ENCODE measurements around the gene DCTPP1. TPM values are rescaled to one million over a fixed set of nuclear protein-coding genes. Genes with fewer than 3 reads are reported as not detected.

The DCTPP1 gene
- total and polyA plus RNA-seq, 9 of the 15 experiments (the other 6 are each of a cell fraction or from before 2014, with no cell fraction given): 45.0 to 132 (median 80.6) TPM

DNA sequence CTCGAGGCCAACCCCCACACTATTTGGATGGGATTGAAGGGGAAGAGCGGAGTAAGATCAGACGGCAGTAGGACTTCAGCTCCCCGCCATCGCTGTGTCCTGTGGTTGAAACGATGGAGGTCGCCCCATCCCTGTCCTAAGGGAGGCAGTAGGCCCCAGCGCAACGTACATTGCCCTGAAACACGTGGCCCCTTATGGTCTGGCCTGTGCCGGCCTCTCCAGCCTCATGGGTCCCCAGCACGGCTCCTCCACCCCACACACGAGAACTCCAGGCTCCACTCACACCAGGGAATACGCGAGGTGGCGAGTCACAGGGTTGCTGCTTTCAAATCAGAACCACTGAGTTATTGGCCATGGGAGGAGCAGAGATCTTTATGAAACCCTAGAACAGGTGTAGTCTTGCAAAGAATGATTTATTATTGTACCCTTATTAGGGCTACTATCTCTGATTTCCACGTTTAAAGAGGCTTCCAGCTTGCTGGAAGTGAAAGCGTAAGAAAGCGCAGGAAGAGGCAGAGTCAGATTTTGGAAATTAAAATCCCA lies 669 bp upstream of the DCTPP1 start (continued):
- TF ChIP-seq ETV1 (tag; conservative IDR thresholded peaks at IDR 0.05; ENCODE audit: low read depth): no peak
- TF ChIP-seq SAP30 (IDR thresholded peaks at IDR 0.05; ENCODE audit: borderline replicate concordance, insufficient read depth, low read depth, low read length, poor library complexity, severe bottlenecking): no peak
- TF ChIP-seq FOXP1 (CRISPR knock-in tag; IDR thresholded peaks at IDR 0.05): 0 out of 2 replicates have a peak, but pooled peaks have one; percentile 10
- TF ChIP-seq, protein P1, sequence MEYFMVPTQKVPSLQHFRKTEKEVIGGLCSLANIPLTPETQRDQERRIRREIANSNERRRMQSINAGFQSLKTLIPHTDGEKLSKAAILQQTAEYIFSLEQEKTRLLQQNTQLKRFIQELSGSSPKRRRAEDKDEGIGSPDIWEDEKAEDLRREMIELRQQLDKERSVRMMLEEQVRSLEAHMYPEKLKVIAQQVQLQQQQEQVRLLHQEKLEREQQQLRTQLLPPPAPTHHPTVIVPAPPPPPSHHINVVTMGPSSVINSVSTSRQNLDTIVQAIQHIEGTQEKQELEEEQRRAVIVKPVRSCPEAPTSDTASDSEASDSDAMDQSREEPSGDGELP (CRISPR knock-in tag; IDR thresholded peaks at IDR 0.05; ENCODE audit: borderline replicate concordance): no peak
- TF ChIP-seq, protein P2, sequence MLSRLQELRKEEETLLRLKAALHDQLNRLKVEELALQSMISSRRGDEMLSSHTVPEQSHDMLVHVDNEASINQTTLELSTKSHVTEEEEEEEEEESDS (CRISPR knock-in tag; IDR thresholded peaks at IDR 0.05): no peak
- no peak for TF ChIP-seq PTRF (tag; IDR thresholded peaks at IDR 0.05)
- TF ChIP-seq ZNF764 (CRISPR knock-in tag; IDR thresholded peaks at IDR 0.05; ENCODE audit: low read depth): no peak
- TF ChIP-seq ZNF41 (CRISPR knock-in tag; conservative IDR thresholded peaks at IDR 0.05): no peak
- no peak for TF ChIP-seq FOSL1 (tag; conservative IDR thresholded peaks at IDR 0.05)
- no peak for TF ChIP-seq RBM17 (IDR thresholded peaks at IDR 0.05; ENCODE audit: borderline replicate concordance, low read depth, low read length)
- TF ChIP-seq, protein P3, sequence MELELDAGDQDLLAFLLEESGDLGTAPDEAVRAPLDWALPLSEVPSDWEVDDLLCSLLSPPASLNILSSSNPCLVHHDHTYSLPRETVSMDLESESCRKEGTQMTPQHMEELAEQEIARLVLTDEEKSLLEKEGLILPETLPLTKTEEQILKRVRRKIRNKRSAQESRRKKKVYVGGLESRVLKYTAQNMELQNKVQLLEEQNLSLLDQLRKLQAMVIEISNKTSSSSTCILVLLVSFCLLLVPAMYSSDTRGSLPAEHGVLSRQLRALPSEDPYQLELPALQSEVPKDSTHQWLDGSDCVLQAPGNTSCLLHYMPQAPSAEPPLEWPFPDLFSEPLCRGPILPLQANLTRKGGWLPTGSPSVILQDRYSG (tag; conservative IDR thresholded peaks at IDR 0.05; ENCODE audit: low read depth): no peak
- no peak for TF ChIP-seq NCOA1 (IDR thresholded peaks at IDR 0.05; ENCODE audit: low read depth)
- no peak for TF ChIP-seq OTX1 (CRISPR knock-in tag; IDR thresholded peaks at IDR 0.05)
- 0 out of 2 replicates have a peak, but pooled peaks have one; percentile 7 for TF ChIP-seq ZNF324 (CRISPR knock-in tag; IDR thresholded peaks at IDR 0.05)
- 0 out of 2 replicates have a peak, but pooled peaks have one; percentile 68 for TF ChIP-seq ZNF175 (CRISPR knock-in tag; IDR thresholded peaks at IDR 0.05; ENCODE audit: low read depth)
- TF ChIP-seq NR1H2 (CRISPR knock-in tag; IDR thresholded peaks at IDR 0.05): peak; percentile 40; the same call in 1 of the 2 replicates
- TF ChIP-seq HNRNPH1 (optimal IDR thresholded peaks at IDR 0.05; ENCODE audit: low read depth, low read length): no peak
- no peak for TF ChIP-seq TFAM (CRISPR knock-in tag; conservative IDR thresholded peaks at IDR 0.05)
- no peak for TF ChIP-seq MYNN (IDR thresholded peaks at IDR 0.05)
- no peak for TF ChIP-seq MYNN (CRISPR knock-in tag; IDR thresholded peaks at IDR 0.05)
- no peak for TF ChIP-seq ETV6 (IDR thresholded peaks at IDR 0.05; ENCODE audit: borderline replicate concordance in 1 of 2, low read depth in 2 of 2, low read length in 1 of 2)
- TF ChIP-seq ETV6 (CRISPR knock-in tag; IDR thresholded peaks at IDR 0.05; ENCODE audit: borderline replicate concordance): no peak
- TF ChIP-seq MECOM (CRISPR knock-in tag; IDR thresholded peaks at IDR 0.05): peak; percentile 63; the same call in 1 of the 2 replicates
- TF ChIP-seq, protein P4, sequence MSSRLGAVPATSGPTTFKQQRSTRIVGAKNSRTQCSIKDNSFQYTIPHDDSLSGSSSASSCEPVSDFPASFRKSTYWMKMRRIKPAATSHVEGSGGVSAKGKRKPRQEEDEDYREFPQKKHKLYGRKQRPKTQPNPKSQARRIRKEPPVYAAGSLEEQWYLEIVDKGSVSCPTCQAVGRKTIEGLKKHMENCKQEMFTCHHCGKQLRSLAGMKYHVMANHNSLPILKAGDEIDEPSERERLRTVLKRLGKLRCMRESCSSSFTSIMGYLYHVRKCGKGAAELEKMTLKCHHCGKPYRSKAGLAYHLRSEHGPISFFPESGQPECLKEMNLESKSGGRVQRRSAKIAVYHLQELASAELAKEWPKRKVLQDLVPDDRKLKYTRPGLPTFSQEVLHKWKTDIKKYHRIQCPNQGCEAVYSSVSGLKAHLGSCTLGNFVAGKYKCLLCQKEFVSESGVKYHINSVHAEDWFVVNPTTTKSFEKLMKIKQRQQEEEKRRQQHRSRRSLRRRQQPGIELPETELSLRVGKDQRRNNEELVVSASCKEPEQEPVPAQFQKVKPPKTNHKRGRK (tag; IDR thresholded peaks at IDR 0.05): no peak
- TF ChIP-seq ZNF217 (CRISPR knock-in tag; IDR thresholded peaks at IDR 0.05): no peak
- TF ChIP-seq PHF20 (IDR thresholded peaks at IDR 0.05; ENCODE audit: partially characterized antibody): peak; percentile 74
- no peak for TF ChIP-seq SIRT6 (IDR thresholded peaks at IDR 0.05; ENCODE audit: low read depth, low read length)

Data from K562 (cell line).